Measurements from ENCODE around the gene MED9. TPM values are rescaled to one million over a fixed set of nuclear protein-coding genes. Genes with fewer than 3 reads are reported as not detected.

Gene MED9
- total RNA-seq, 6 donors from 2014 or later: 8.5 to 31.4 (median 13.9) TPM

- Histone ChIP-seq H3K4me1 (no peaks in the 10 kb centered on the region), H3K36me3 (no peaks in the 10 kb centered on the region), H3K27me3 (no peaks in the 10 kb centered on the region), H3K27ac (no peak overlapping the region), H3K4me3 (no peak overlapping the region), H3K9me3 (no peaks in the 10 kb centered on the region)
- ATAC-seq (ENCODE audit: low FRiP score in 2 of 2) (no peak), DNase-seq (no peak)
- TF ChIP-seq EP300 (IDR thresholded peaks at IDR 0.05): no peak
- no peak for TF ChIP-seq POLR2AphosphoS5 (IDR thresholded peaks at IDR 0.05)
- no peak for TF ChIP-seq POLR2A (IDR thresholded peaks at IDR 0.05)
- TF ChIP-seq CTCF (IDR thresholded peaks at IDR 0.05): no peak
- WGBS, 2 donors: 59 to 69% methylated on average over 5 of the region's 5 CpGs
These were observed 10.3 kb upstream of the MED9 start for GRCh38 chr17:17466511-17466910.

GRCh38 chr17:17467016-17467415 lies 9.8 kb upstream of the MED9 start:
- H3K4me3 ChIP-seq: no peak overlapping the region
- no peak overlapping the region for H3K27ac ChIP-seq
- H3K4me1 ChIP-seq: no peaks in the 10 kb centered on the region
- 66 to 68% methylated on average over 5 of the region's 5 CpGs for WGBS, 2 donors
- H3K36me3 ChIP-seq: no peaks in the 10 kb centered on the region
- DNase-seq (no peak), ATAC-seq (ENCODE audit: low FRiP score in 2 of 2) (no peak)
- TF ChIP-seq EP300 (IDR thresholded peaks at IDR 0.05): no peak
- TF ChIP-seq POLR2AphosphoS5 (IDR thresholded peaks at IDR 0.05): no peak
- TF ChIP-seq POLR2A (IDR thresholded peaks at IDR 0.05): no peak
- TF ChIP-seq CTCF (IDR thresholded peaks at IDR 0.05): no peak
- no peaks in the 10 kb centered on the region for H3K9me3 ChIP-seq
- no peaks in the 10 kb centered on the region for H3K27me3 ChIP-seq

- WGBS, 2 donors: 63 to 66% methylated on average over 4 to 5 of the region's 5 CpGs
- ATAC-seq (ENCODE audit: low FRiP score in 2 of 2): no peak
- Histone ChIP-seq H3K4me3 (no peak overlapping the region), H3K27me3 (no peaks in the 10 kb centered on the region), H3K27ac (no peak overlapping the region), H3K4me1 (no peaks in the 10 kb centered on the region), H3K9me3 (no peaks in the 10 kb centered on the region), H3K36me3 (no peaks in the 10 kb centered on the region)
- TF ChIP-seq CTCF (IDR thresholded peaks at IDR 0.05): no peak
- no peak for DNase-seq
These were observed 9.1 kb upstream of the MED9 start for GRCh38 chr17:17467720-17468119.

GRCh38 chr17:17468217-17469010 lies 8.4 kb upstream of the MED9 start:
- DNase-seq (no peak), ATAC-seq (ENCODE audit: low FRiP score in 2 of 2) (no peak)
- H3K9me3 ChIP-seq: no peaks in the 10 kb centered on the region
- 84 to 87% methylated on average over 5 of the region's 5 CpGs for WGBS, 2 donors
- H3K36me3 ChIP-seq: no peaks in the 10 kb centered on the region
- H3K27ac ChIP-seq: no peak overlapping the region
- no peak for TF ChIP-seq POLR2AphosphoS5 (IDR thresholded peaks at IDR 0.05)
- TF ChIP-seq CTCF (IDR thresholded peaks at IDR 0.05): no peak
- TF ChIP-seq POLR2A (IDR thresholded peaks at IDR 0.05): no peak
- TF ChIP-seq EP300 (IDR thresholded peaks at IDR 0.05): no peak
- H3K27me3 ChIP-seq: no peaks in the 10 kb centered on the region
- H3K4me3 ChIP-seq: no peak overlapping the region
- H3K4me1 ChIP-seq: no peaks in the 10 kb centered on the region

- ATAC-seq (ENCODE audit: low FRiP score in 2 of 2) (no peak), DNase-seq (no peak)
- H3K36me3 ChIP-seq: no peaks in the 10 kb centered on the region
- TF ChIP-seq CTCF (IDR thresholded peaks at IDR 0.05) (no peak), EP300 (IDR thresholded peaks at IDR 0.05) (no peak), POLR2A (IDR thresholded peaks at IDR 0.05) (no peak), POLR2AphosphoS5 (IDR thresholded peaks at IDR 0.05) (no peak)
- no peak overlapping the region for H3K4me3 ChIP-seq
- WGBS, 2 donors: 93 to 97% methylated on average over 4 of the region's 4 CpGs
- no peaks in the 10 kb centered on the region for H3K27me3 ChIP-seq
- H3K4me1 ChIP-seq: no peaks in the 10 kb centered on the region
- no peak overlapping the region for H3K27ac ChIP-seq
- H3K9me3 ChIP-seq: no peaks in the 10 kb centered on the region
These were observed 7.4 kb upstream of the MED9 start for GRCh38 chr17:17469358-17469757.

All from upper lobe of left lung (tissue), 6 donors.